Activated CD4-positive, alpha-beta T cell treated with anti-CD3 and anti-CD28 coated beads, Interleukin-2, amount 50 U/mL, for 1 hour (primary cell): ENCODE results near the gene ERC2.

Experiments used
- DNase-seq: peaks from one replicate; pipeline ENCODE4 v3.0.0-alpha.2; 2020

ERC2 gene

DNA sequence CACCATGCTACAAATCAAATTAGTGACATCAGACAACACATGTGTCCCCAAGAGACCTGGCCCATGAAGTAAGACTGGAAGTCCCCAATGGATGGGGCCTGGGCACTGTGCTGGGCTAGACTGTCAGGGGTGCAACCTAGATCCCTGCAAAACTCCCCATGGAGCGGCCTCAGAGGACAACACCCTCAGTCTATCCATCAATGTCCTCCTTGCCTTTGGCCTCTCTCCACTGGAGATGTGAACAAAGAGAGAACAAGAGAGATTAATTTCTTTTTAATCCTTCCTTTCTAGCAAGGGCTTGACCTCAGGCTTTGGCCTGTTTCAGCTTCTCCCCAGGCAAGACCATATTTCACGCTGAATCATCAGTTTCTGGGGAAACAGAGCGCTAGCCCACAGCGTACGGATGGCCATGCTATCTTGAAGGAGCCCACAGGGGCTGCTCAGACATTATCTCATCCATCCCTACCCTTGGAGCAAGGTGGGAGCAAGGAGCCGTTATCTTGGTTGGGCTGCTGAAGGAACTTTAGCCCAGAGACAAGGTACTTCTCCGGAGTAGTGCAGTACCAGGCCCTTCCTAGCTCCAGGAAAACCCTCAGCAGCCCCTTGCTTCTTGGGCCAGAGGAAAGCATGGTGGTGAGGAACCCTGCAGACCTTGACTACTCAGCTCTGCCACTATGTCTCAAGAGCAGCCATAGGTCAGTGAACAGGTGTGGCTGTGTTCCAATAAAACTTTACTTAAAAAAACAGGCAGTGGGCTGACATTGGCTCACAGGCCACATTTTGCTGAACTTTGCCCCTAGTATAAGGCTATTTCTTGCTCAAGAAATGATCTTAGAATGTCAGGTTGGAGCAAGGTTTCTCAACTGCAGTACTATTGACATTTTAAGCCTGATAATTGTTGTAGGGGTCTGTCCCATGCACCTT is 908.5 kb downstream of the ERC2 start:
- DNase-seq, result no peak

DNA sequence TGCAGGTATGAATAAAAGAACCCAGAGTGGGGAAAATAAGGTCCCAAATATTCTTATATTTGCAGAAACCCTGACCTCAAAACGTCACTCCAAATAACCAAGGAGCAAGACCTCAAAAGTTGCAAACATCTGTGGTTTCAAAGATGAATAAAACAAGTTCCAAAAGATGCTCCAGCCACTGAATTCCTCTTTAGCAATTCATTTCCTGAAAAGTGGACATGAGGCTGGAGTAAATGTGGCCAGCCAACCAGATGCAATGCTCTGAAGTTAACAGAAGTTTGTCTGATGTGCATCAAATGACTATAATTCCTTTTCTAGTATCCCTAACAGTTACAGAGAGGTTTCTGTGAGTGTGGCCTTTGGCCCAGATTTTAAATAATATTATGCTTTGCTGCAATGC is 910.0 kb downstream of the ERC2 start:
- no peak for DNase-seq

DNA sequence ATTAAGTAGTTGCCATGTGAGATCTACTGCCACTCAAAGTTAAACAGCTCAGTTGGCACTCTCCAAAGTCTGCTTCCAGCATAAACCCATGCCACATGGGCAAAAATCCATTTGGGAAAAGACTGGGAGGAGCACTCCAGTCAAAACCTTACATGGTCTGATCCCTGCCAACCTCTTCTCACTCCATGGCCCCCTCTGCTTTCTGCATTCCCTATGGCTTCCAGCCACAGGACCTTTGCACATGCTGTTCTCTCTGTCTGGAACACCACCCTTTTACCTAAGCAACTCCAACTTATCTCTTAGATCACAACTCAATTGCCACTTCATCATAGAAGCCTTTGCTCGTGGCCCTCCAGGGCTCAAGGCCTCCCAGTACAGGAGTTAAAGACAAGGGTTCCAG is 910.7 kb downstream of the ERC2 start:
- DNase-seq, result no peak

DNA sequence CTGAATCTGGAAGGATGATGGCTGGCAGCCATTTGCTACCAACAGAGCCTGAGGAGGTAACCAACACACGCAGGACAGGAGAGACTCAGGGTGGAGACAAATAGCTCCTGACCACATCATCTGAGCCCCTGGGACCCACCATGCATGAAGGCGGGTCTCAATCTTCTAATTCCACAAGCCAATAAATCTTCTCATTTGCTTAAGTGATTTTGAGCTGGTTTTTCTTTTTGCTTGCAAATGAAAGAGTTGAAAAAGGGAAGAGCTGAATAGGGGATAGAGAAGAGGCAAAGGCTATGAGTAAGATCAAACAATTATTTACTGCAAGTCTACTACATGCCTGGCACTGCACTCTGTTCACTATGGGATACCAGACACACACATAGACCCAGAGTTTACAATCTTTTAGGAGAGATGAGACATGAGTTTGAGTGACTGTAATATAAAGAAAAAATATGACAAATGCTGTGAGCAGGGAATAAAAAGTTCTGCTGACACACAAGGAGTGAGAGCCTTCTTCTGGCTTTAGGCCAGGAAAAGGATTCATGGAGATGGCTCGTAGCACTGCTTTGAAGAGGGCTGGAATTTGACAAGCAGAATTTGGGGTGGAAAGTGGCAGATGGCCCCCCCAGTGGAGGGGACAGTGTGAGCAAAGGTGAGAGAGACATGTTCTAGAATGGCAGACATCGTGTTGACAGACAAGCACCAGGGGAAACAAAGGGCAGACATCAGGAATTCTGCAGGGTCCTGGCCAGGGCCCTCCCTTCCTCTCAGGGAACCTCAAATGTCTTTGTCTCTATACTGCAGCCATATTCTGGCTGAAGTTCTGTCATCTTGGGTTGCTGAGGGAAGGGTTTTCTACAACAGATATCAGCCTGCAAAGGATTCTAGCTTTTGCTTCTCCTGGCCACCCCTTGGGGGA is 911.4 kb downstream of the ERC2 start:
- DNase-seq, result no peak

DNA sequence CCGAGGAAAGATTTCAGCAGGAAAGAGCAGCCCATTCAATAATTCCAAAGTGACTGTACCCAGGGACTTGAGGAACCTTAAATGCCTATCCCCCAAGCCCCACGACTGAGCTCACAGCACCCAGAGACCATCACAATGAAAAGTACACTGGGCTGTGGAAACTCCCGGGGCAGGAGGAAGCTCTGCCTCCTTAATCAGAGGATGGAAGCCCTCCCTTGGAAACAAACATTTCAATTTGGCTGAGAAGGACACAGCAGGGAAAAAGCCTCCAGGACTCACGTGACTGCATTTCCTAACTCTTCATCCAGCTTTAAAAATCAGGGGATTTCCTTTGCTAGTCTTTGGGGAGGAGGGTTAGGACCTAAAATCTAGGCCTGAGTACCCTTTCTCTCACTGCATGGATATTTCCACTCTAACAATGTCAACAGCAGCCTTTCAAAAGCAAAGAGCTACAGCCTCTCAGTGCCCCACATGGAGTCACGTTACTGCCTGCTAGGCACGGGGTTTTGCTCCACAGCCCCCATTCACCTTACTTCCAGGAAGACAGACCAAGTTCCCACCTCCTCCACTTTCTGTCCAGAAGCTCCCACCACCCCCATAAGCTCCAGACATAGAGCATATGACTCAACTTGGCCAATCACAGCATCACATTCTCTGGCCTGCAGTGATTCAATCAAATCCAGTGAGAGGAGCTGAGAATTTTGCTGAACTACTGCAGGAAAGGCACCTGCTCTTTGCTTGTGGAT is 912.2 kb downstream of the ERC2 start:
- no peak for DNase-seq

DNA sequence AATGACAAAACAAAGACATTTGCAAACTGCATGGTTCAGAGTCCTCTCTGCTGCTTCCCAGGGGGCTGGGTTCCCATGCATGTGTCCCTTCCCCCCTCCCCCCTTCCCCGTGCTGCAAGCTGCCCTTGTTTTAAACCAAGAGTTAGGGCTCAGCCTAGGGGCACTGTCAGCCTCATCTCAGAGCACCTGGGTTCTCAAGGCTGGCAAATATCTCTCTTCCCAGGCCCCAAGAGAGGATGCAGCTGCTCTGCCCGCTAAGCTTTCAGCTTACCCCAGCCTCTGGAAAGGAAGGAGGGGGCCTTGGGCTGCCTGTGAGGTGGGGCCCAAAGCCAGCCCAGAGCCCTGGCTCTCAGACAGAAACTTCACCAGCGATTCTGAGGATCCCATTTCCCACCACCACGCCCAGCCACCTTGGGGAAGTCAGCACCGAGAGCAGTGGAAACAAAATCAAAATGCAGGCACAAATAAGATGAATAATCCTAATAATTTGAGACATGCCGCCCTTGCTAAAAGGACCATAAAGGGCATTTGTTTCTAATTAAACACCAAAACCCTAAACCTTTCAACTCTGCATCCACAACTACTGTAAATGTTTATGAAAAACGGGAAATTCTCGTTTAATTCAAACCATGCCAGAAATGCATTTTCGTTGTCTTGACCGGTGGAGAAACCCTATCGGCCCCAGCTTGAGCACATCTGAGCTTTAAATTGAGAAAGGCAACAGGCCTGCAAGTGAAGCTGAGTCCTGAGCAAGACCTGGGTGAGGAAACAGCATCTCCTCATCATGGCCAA is 913.4 kb downstream of the ERC2 start:
- no peak for DNase-seq

DNA sequence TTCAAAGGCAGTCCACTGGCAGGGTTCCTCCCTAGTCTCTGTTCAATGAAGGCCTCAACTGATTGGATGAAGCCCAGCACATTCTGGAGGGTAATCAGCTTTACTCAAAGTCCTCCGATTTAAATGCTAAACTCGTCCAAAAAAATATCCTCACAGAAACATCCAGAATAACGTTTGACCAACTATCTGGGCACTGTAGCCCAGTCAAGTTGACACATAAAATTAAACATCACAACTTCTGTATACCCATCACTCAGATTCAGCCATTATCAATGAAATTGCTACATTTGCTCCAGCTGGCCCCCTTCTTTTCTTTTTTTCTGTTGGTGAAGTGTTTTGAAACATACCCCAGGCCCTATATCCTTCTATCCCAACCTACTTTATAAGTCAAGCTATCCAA is 916.6 kb downstream of the ERC2 start:
- DNase-seq, result no peak

DNA sequence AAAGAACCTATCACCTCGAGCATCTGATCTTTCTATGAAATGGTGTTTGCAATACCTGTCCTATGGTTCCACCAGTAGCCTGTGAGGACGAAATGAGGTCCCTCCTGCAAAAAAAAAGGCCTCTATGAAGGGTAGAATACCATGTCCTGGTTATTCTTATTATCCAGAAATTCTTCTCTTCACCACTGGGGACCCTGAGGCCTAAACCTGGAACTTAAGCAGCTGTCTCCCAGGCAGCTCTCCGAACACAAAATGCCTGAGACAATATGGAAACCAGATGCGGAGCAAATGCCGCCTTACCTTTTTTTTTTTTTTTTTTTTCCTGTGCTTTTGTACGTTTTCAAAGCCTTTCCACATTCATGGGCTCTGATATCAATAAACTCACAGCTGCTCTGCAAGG is 919.1 kb downstream of the ERC2 start:
- no peak for DNase-seq

DNA sequence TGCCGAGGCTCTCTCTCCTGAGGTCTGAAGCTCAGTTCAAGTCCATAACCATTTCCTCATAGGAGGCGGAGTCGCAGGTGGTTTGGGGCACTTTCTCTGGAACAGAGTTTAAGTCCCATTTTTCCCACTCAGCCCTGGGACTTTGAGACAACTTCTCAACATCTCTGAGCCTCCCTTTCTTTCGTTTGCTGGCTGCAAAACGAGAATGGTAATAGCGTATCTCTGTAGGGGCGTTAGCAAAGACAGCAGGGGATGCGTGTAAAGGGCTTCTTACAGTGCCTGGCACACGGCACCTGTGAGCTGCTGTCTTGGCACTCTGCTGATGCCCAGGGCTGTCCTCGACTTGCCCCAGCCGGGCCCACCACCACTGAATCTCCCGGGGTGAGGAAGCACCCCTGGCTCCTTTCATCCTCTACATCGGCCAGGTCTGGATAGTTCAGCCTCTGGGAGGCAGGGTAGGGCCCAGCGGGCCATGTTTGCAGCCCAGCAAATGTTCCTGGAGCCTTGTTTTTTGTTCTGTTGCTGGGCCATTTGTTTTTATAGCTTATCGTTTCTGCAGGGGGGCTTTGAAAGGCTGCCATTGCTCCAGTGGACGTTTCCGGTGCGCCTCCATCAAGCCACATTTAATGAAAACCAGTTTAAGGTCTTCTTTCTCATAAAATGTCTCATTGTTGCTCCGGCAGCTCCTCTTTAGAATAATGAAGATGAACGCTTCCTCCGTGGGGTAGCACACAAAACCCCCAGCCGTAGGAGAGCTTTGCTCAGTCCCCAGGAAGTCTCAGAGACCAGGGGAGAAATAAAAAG is 921.2 kb downstream of the ERC2 start:
- no peak for DNase-seq

DNA sequence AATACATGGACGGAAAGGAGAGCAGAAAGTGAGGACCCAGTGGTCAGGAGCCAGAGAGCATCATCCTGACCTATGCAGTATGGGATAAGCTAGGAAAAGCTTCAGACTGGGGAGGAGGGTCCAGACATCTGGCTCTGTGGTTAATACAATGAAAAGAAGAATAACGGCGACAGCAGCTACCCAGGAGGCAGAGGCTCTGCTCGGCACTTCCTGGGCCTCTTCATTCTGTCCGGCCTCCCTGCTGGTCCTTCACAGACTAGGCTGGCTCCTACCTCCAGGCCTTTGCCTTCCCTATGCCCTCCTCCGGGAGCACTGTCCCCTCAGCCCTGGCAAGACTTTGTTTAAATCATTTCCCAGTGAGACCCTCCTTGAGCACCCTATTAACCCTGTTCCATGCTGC is 922.3 kb downstream of the ERC2 start:
- no peak for DNase-seq

DNA sequence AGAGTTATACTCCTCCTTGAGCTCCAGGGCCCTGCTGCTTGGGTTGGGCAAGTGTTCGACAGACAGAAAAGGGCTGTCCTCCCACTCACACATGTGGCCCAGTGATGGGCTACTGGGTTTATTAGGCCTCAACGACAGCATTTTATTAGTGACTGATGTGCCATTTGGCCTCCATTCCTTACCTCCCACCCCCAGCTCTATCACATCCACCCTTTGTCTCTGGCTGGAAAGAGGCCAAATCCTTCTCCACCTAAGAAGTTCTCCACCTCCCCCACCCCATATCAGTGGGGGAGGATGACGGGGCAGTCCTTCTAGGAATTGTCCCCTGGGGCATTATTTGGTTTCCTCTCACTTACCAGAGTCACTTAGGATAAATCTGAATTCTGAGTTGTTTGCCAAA is 924.0 kb downstream of the ERC2 start:
- DNase-seq, result no peak

DNA sequence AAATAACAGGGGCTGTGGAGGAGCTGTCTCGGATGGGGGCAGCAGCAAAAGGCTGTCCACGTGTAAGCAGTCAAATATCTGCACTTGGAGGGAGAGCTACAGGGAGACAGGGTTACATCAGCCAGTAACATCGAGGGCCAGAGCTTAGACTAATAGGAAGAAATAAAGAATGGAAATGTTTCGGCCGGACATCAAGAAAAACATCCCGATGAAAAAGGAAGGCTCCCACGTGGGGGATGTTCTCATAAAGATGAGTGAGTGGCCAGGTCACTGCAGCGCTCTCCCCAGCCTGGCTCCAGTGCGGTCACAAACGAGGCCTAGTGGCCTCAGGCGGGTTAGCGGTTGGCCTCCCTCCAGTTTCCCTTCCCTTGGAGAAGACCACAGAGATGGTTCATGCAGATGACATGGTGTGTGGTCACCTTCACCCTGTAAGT is 925.1 kb downstream of the ERC2 start:
- no peak for DNase-seq

DNA sequence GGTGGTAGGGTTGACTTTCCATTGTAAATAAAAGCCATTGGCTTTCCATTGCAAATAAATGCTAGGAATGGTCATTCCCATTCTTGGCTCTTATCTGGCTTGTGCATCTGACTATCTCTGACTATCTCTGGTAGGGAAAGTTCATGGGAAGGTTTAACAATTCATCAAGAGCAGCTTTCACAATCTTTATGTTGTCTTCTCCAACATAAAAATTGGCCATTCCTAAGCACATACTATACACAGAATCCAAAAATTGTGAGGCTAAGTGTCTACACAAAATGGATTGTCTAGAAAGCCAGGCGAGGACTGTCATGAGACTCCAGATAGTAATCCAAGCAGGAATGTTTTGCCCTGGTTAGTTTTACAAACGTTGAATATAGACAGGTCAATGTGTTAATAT is 926.8 kb downstream of the ERC2 start:
- no peak for DNase-seq

DNA sequence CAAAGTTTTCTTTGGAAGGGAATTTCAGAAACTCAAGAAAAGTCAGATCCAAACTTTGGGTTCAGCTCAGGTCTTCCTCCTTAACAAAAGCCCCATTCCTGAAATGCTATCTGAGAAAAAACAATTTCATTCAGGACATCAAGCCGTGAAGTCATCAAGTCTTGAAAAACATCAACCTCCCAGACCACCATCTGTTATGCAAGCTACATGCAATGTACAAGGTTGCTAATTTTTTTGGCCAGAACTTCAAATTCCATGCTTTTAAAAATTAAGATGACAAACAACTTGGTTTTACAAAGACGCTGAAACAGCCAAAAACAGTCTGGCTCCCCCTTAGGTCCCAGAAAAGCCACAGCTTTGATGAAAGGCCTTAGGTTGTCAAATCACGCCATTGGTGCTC is 927.3 kb downstream of the ERC2 start:
- no peak for DNase-seq

DNA sequence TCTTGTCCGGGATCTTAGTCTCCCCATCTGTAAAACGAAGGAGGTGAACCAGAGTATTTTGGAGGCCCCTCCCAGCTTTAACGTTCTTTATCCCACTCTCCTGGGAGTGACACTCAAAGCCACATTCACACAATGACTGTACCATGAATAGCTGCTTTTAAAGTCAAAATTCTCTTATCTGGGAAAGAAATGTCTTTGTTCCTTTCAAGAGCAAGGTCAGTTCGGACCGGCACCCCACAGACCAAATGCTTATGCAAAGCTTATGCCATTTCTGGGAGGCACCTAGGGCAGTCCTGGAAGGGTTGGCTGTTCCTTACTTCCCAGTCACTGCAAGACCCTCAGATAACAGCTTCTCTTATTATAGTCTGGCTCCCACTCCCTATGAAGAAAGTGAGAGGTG is 927.7 kb downstream of the ERC2 start:
- DNase-seq, result no peak

DNA sequence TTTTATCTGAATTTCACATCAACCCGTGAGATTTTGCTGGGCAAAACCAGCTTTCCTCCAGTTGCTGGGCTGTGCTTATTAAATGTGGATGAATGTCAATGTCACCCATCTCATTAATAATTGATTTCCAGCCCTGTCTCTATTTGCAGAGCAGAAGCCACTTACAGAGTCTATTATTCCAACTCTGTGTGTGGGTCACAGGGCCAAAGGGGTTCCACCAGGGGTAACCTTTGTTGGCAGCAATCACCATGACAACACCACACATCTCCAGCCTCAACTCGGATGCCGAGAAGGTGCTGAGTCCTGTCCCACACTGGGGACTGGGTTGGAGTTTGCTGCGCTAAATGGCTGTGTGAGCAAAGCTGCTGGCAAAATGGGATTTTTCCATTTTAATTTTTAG is 930.1 kb downstream of the ERC2 start:
- DNase-seq, result no peak

DNA sequence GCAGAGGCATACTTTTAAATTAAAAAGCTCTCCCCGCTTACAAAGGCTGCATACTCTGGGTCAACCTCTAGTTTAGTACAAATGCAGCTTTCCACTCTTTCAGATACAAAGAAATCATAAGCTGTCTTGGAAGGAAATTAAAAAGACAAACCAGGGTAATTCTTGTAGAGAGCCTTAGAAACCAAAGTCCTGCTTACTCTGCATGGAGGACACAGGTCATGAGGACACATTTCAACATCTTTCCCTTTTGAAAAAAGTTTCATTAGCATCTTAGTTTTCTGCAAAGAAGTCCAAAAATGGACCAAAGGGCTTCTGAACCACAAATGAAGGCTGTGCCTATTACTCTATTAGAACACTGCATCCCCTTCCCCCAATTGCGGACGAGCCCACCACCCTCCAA is 930.7 kb downstream of the ERC2 start:
- no peak for DNase-seq

DNA sequence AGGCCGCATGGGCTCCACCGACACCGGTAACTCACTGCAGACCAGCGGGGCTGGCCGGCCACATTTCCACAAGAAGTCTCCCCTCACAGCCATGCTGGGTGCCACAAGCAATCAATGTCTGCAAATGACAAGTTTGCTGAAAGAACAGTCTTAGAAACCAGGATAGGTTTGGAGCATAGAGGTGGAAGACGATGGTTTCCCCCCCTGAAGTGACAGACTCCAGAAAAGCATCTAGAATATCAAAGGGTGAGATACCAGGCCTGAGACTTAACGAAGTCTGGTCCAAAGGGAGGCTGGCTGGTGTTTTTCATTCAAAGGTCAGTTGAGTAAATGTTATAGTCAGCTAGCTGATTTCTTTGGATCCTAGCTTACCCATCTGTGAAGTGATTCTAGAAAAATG is 931.1 kb downstream of the ERC2 start:
- DNase-seq, result no peak

DNA sequence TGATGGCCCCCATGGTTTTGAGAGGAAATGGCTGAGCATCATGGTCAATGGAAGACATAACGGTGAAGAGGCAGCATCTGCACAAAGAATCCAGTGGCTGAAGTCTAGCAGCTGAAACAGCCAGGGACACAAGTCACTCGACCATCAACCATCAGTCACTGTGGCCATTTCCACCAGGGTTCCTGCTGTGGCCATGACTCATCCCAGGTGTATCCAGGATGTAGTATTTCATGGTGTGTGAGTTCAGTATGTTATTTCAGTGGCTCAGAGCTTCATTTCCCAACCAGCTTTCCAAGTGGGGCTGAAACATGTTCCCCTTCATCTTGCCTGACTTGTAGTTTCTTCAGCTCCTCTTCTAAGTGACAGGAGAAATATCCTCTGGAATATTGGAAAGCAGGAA is 933.4 kb downstream of the ERC2 start:
- DNase-seq, result no peak

DNA sequence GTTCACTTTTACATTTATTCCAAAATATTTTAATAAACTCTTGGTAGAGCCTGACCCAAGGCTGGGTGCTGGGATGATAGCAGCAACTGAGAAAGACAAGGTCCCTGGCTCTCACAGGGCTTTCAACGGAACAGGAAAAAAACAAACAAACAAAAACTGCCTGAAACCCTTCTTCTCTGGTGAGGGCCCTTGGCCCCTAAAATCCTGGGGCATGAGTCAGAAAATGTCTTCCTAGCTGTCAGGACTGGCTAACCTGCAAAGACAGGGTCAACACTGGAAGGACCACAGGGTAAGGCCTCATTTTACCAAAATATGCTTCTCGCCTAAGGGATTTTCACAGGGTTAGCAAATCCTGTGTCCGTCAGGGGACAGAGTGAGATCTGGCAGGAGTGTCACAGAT is 935.5 kb downstream of the ERC2 start:
- DNase-seq, result no peak

DNA sequence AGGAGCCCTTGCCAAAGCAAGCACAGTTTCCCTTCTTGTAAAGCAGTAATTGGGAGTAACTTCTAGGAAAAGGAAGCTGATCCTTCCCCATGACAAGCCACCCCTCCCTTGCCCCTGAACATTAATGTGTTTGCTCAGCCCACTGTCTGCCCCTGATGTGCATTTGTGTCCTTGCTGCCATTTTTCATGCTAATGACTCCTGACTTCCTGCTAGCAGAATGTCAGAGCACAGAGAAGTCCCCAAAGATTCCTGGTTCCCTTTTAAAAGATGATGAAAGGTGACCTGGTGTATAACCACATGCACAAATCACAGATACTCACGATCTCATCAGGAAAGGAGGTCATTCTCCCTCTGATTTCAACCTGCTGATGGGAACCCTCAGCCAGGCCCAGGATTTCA is 936.9 kb downstream of the ERC2 start:
- DNase-seq, result no peak

DNA sequence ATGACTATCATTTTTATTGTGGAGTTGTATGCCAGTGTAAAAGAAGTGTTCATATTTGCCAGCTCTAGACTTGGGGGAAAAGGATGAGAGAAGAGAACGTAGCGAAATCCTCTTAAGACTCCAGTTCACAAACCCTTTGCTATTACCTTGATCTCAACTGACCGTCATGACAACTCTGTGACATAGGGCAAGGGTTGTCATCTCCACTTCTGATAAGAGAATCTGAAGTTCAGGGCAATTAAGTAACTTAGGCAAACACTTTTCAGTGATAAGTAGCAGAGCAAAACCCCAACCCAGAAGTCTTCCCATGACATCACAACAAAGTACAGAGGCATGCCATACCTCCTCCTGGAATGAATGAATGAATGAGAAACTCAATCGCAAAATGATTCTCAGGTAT is 940.9 kb downstream of the ERC2 start:
- DNase-seq, result no peak
